Vagina (tissue), 2 donors: ENCODE measurements around the gene TGIF1. TPM values are rescaled to one million over a fixed set of nuclear protein-coding genes. Genes with fewer than 3 reads are reported as not detected.
A peak's percentile ranks its signal among the peaks of the same experiment; 100 is the strongest.

ENCODE experiments used
- DNase-seq, 2 donors: peaks; one replicate each; pipeline ENCODE4 v3.0.0-alpha.2; 2017; ENCODE audit errors: extremely low spot score in 2 of 2
- H3K27ac ChIP-seq: fragments of 200-600 bp; sonication (generic); one replicate; pipeline ENCODE4 v1.5.1; 2019
- H3K27me3 ChIP-seq: fragments of 200-600 bp; sonication (generic); one replicate; pipeline ENCODE4 v1.5.1; 2019
- H3K36me3 ChIP-seq, 2 donors: fragments of 200-600 bp; sonication (generic); one replicate each; pipeline ENCODE4 v1.5.1; 2017 to 2019
- H3K4me1 ChIP-seq: fragments of 200-600 bp; sonication (generic); one replicate; pipeline ENCODE4 v1.5.1; 2019
- H3K4me3 ChIP-seq, 2 donors: fragments of 200-600 bp; sonication (generic); 1 replicate in 1 of 2; 2 replicates in 1 of 2; pipeline ENCODE4 v1.5.1; 2016 to 2019
- H3K9me3 ChIP-seq: fragments of 200-600 bp; sonication (generic); one replicate; pipeline ENCODE4 v1.5.1; 2019
- POLR2A ChIP-seq, 2 donors: fragments of 450-650 bp; IDR thresholded peaks; one replicate each; pipeline ENCODE4 v1.6.1; 2017; ENCODE audit warnings: antibody characterized with exemption in 2 of 2, mild to moderate bottlenecking in 2 of 2, moderate library complexity in 2 of 2
- POLR2AphosphoS5 ChIP-seq, 2 donors: sonication (generic); formaldehyde crosslinking; IDR thresholded peaks; one replicate each; pipeline ENCODE4 v1.9.0; 2017; ENCODE audit warnings: antibody characterized with exemption in 2 of 2, mild to moderate bottlenecking in 2 of 2, low read depth in 1 of 2; ENCODE audit not compliant: insufficient read depth in 1 of 2
- intact Hi-C: fragments of 100-400 bp; cut with DNase I; formaldehyde crosslinking; loops from one replicate; pipeline ENCODE4 v1.15.1; 2023
- total RNA-seq: library from RNA; depleted of rRNA; stranded (reverse); fragments of >200 nt; gene quantifications from one replicate; pipeline ENCODE4 v1.2.3, GENCODE V29; 2016
- TF ChIP-seq, protein P1 (sequence below), 3 experiments: fragments of 450-650 bp in 2 of 3; fragments of 200-600 bp in 1 of 3; sonication (generic) in 1 of 3; IDR thresholded peaks; one replicate each; pipeline ENCODE4 v1.5.1; 2017 to 2019; ENCODE audit warnings: antibody characterized with exemption in 3 of 3, mild to moderate bottlenecking in 2 of 3, moderate library complexity in 2 of 3

Gene TGIF1
- total RNA-seq, 1 donor from 2014 or later: 60.9 TPM

DNA sequence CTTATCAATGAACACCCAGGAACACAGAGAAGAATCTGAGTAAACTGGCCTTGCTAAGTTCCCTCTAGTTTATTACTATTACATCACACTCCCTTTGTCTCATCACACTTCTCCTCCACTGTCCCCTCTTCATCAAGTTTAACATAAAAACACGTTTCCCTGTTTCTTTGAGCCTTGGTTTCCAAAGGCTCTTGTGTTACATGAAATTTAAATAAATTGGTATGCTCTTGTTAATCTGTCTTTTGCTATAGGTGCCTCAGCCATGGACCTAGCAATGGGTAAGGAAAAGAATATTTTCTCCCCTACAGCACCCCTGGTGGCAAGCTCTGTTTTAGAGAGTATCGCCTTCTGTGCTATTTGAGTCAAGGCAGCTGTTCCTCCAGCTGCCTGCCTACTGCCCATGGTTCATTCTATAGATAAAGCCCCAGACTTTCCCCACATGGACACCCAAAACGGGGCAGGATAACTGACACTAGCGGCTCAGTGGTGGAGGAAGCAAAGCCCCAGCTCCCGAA is 31.8 kb downstream of the TGIF1 start:
- Histone ChIP-seq H3K4me1 (no peaks in the 10 kb centered on the region), H3K27me3 (no peaks in the 10 kb centered on the region), H3K9me3 (no peaks in the 10 kb centered on the region), H3K36me3 (no peaks in the 10 kb centered on the region), H3K27ac (no peak overlapping the region), H3K4me3 (no peak overlapping the region)
- no peak for DNase-seq
- TF ChIP-seq POLR2A (IDR thresholded peaks at IDR 0.05) (no peak), POLR2AphosphoS5 (IDR thresholded peaks at IDR 0.05; ENCODE audit: insufficient read depth in 1 of 2, low read depth in 1 of 2) (no peak)
- TF ChIP-seq, protein P1, sequence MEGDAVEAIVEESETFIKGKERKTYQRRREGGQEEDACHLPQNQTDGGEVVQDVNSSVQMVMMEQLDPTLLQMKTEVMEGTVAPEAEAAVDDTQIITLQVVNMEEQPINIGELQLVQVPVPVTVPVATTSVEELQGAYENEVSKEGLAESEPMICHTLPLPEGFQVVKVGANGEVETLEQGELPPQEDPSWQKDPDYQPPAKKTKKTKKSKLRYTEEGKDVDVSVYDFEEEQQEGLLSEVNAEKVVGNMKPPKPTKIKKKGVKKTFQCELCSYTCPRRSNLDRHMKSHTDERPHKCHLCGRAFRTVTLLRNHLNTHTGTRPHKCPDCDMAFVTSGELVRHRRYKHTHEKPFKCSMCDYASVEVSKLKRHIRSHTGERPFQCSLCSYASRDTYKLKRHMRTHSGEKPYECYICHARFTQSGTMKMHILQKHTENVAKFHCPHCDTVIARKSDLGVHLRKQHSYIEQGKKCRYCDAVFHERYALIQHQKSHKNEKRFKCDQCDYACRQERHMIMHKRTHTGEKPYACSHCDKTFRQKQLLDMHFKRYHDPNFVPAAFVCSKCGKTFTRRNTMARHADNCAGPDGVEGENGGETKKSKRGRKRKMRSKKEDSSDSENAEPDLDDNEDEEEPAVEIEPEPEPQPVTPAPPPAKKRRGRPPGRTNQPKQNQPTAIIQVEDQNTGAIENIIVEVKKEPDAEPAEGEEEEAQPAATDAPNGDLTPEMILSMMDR (IDR thresholded peaks at IDR 0.05): peak in 1 of 3 experiments; percentile 10
- intact Hi-C loops: no loop called here

DNA sequence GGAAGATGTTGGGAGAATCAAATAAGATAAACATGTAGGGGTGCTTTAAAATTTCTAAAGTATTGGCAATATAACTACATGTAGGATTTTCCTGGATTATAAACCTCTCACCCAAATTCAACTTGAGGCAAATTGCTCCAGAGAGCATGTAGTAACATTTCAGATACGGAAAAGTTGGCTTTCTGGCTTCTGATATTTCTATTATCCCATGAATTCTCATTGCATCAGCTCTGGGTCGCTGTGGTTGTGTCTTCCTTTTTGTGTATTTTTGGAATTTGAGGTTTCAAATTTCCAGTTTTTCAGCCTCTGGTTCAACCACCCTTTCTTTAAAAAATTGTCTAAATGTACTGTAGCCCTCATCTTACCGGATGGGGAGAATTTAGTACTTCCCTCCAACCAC is 32.3 kb downstream of the TGIF1 start:
- intact Hi-C loops: no loop called here
- Histone ChIP-seq H3K4me1 (no peaks in the 10 kb centered on the region), H3K27ac (no peak overlapping the region), H3K4me3 (no peak overlapping the region), H3K9me3 (no peaks in the 10 kb centered on the region), H3K36me3 (no peaks in the 10 kb centered on the region), H3K27me3 (no peaks in the 10 kb centered on the region)
- no peak for DNase-seq
- TF ChIP-seq POLR2AphosphoS5 (IDR thresholded peaks at IDR 0.05; ENCODE audit: insufficient read depth in 1 of 2, low read depth in 1 of 2) (no peak), POLR2A (IDR thresholded peaks at IDR 0.05) (no peak)
- TF ChIP-seq, protein P1 (IDR thresholded peaks at IDR 0.05): no peak

DNA sequence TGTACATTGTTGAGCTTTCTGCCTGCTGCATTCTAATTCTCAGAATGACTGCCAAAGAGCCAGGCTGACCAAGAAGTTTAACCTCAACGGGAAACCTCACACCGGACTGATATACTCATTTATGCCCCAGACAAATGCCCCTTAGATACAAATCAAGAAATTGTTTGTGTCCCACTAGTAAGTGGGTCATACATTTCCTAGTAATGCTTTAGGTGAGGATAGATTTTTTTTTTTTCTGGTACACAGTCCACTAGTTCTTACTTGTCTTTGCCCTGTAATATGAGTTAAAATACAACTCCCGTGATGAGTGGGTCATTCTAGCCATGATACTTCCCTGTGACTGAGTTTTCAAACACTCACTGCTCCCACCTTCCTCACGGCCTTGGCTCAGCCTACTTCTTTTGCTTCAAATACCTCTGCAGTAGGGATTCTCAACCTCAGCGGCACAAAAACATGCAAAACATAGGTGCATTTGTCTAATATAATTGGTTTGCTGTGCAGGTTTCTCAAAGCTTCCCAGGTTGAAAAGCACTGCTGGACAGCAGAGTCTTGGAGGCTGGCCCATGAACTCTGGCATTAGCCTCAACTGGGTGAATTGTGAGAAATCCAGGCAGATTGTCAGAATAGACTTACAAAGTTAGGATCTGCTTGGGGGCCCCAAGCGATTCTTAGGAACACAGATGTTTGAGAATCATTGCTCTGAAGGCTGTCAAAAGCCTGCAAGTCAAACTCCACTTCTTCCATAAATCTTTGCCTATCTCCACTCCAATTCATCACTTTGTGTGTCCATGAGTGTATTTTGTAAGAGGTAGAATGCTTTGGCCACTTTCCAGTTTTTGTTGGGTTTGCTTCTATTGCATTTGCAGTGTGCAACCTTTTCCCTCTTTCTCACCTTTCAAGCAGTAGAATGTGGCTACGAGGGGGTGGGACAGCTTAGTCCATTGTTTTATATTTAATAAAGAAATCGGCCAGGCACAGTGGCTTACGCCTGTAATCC is 35.5 kb downstream of the TGIF1 start:
- Histone ChIP-seq H3K27ac (no peak overlapping the region), H3K27me3 (no peaks in the 10 kb centered on the region), H3K36me3 (no peaks in the 10 kb centered on the region), H3K9me3 (no peaks in the 10 kb centered on the region), H3K4me1 (no peaks in the 10 kb centered on the region), H3K4me3 (no peak overlapping the region)
- intact Hi-C loops: no loop called here
- no peak for DNase-seq
- no peak for TF ChIP-seq POLR2AphosphoS5 (IDR thresholded peaks at IDR 0.05; ENCODE audit: insufficient read depth in 1 of 2, low read depth in 1 of 2)
- TF ChIP-seq, protein P1 (IDR thresholded peaks at IDR 0.05): no peak
- TF ChIP-seq POLR2A (IDR thresholded peaks at IDR 0.05): no peak

DNA sequence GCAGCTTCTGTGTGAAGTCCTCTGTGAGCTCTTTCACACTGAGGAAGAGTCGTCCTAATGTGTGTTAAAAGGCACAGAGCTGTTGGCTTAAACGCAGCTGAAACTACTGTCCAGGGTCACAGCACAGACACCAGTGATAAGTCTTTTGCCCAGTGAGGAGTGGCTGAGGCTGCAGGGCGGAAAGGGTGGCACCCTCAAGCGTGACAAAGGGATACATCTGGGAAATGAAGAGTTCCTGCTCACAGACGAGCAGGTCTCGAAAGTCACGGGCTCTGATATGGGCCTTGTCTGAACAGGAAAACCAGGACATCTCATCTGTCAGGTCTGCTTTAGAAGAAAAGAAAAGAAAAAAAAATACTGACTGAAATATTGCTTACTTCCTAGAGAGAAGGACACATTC is 36.5 kb downstream of the TGIF1 start:
- Histone ChIP-seq H3K4me3 (no peak overlapping the region), H3K27me3 (no peaks in the 10 kb centered on the region)
- no peak for DNase-seq

More for the DNA sequence above, 36.5 kb downstream of the TGIF1 start:
- TF ChIP-seq POLR2A (IDR thresholded peaks at IDR 0.05) (no peak), POLR2AphosphoS5 (IDR thresholded peaks at IDR 0.05; ENCODE audit: insufficient read depth in 1 of 2, low read depth in 1 of 2) (no peak)
- TF ChIP-seq, protein P1 (IDR thresholded peaks at IDR 0.05): no peak
- no peaks in the 10 kb centered on the region for H3K9me3 ChIP-seq
- no peaks in the 10 kb centered on the region for H3K36me3 ChIP-seq
- intact Hi-C loops: no loop called here
- H3K4me1 ChIP-seq: no peaks in the 10 kb centered on the region
- no peak overlapping the region for H3K27ac ChIP-seq
